HG03460 (cell line): Measurements from ENCODE around the gene ITPRIPL2.

Source experiments
- ATAC-seq: cut with Tn5 transposase; IDR thresholded peaks from one replicate; pipeline ENCODE4 v1.9.1; 2021; ENCODE audit not compliant: unreplicated experiment

The ITPRIPL2 gene

DNA sequence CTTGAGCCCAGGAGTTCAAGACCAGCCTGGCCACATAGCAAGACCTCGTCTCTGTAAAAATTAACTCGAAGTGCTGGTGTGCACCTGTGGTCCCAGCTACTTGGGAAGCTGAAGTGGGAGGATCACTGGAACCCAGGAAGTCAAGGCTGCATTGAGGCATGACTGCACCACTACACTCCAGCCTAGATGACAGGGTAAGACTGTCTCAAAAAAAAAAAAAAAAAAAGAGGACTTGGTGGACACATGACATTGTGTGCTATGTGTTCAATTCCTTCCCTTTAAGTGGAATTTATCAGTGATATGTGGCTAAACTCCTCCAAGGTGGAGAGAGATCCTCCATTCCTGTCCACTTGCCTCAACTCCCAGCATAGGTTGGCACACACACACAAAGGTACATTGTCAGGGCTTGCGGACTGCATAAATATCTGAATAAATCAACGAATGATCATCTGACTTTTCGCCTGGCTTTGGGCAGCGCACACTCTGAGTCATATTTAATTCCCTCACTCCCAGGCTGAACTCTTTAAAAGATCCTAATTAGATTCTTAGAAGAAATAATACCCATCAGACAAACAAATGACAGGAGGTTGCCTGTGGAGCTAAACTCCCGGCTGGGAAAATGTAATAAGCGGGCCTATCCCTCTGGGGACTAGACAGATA lies 29.3 kb downstream of the ITPRIPL2 start:
- no peak for ATAC-seq

DNA sequence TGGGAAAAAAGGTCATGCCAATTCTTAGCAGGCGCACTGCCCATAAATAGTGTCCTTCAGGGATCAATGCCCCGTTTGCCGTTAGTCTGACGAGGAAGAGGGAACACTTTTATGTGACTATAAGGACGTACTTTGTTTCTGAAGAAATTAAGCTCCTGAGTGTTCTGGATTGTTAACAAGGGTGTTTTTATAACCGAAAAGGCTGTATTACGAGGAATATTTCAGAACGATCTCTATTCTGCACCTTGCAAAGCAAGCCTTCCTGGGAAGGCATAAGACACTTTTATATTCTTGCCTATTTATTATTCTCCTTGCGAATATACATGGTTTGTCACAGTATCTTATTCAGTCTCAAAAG lies 29.8 kb downstream of the ITPRIPL2 start:
- ATAC-seq, result no peak

GRCh38 chr16:19145010-19145409 lies 31.2 kb downstream of the ITPRIPL2 start:
- ATAC-seq, result no peak

DNA sequence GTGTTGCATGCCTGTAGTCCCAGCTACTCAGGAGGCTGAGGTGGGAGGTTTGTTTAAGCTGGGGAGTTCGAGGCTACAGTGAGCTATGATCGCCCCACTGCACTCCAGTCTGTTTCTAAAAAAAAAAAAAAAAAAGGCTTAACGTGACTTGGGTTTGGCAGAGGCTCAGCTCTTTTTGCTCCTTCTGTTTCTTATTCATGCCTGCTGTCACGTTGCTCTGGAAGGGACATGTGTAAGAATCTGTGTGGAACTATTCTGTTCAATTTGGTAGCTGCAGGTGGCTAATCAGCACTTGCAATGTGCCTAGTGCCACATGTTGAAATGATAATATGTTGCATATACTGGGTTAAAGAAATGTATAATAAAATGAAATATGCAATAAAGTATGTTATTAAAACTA lies 33.4 kb downstream of the ITPRIPL2 start:
- no peak for ATAC-seq

- no peak for ATAC-seq
Observed at GRCh38 chr16:19147627-19148026, 33.9 kb downstream of the ITPRIPL2 start.

DNA sequence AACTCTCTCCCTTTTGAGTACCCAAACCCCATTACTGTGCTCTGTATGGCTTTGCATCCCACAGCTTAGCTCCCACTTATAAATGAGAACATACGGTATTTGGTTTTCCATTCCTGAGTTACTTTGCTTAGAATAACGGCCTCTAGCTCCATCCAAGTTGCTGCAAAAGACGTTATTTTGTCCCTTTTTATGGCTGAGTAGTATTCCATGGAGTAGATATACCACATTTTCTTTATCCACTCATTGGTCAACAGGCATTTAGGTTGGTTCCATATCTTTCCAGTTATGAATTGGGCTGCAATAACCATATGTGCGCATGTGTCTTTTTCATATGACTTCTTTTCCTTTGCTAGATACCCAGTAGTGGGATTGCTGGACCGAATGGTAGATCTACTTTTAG lies 34.4 kb downstream of the ITPRIPL2 start:
- no peak for ATAC-seq

GRCh38 chr16:19151310-19151709 lies 37.5 kb downstream of the ITPRIPL2 start:
- ATAC-seq, result no peak

DNA sequence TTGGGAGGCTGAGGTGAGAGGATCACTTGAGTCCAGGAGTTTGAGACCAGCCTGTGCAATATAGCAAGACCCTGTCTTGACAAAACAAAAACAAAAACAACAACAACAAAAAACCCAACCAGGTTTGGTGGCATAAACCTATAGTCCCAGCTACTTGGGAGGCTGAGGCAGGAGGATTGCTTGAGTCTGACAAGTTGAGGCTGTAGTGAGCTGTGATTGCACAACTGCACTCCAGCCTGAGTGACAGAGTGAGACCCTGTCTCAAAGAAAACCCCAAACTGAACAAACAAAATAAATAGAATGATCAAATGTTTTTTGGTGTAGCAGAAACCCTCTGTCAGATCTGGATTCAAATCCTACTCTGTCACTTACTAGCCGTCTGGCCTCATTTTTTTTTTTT lies 38.3 kb downstream of the ITPRIPL2 start:
- no peak for ATAC-seq

- no peak for ATAC-seq
Observed at GRCh38 chr16:19153876-19154275, 40.1 kb downstream of the ITPRIPL2 start.

DNA sequence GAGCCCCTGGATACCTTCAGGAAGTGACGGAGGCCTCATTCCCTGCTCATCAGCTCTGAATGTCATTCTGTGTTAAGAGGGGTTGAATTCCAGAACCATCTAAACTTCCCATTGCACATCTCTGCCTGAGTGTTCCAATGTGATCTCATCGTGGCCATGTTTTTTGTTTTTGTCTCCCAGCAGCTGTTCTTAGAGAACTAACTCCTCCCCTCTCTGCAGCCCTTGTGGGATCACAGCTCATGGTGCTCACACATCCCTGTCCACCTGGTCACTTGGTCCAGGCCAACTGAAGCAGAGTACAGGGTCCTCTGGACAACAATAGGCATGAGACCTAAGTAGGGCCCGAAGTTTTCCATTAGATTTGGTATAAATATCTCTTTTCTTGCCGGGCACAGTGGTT lies 48.3 kb downstream of the ITPRIPL2 start:
- ATAC-seq, result no peak

DNA sequence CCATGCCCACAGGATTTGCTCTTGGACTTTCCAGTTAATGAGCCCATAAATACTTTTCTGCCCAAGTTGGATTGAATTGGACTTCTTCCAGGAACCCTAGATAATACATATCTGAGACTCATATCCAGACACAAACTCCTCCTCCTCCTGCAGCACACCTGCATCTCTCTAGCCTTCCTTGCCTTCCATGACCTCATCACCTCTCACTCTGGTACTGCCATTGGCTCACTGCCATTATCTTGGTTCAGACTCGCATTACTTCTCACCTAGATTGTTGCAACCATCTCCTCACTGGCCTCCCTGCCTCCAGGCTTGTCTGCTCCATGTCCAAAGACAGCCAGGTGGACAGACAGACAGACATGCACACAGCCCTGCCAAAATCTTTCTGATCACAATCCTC lies 49.5 kb downstream of the ITPRIPL2 start:
- no peak for ATAC-seq

DNA sequence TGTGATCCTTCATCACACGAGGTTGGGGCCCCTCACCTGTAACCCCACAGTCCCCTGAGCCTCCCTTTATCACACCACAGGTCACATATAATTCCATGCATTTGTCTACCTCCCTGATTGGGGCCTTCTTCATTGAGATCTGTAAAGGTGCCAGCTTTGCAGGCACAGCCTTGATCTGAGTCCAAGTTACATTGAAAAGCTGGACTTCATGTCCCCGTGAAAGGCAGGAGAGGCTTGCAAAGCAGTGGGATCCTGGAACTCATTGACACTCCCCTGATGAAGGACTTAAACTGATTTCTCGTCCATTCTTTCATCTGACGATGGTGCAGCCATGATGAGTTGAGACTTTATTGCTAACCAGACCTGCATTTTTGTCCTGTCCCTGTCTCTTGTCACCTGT lies 50.5 kb downstream of the ITPRIPL2 start:
- ATAC-seq, result no peak

- no peak for ATAC-seq
Observed at GRCh38 chr16:19165101-19165500, 51.3 kb downstream of the ITPRIPL2 start.

DNA sequence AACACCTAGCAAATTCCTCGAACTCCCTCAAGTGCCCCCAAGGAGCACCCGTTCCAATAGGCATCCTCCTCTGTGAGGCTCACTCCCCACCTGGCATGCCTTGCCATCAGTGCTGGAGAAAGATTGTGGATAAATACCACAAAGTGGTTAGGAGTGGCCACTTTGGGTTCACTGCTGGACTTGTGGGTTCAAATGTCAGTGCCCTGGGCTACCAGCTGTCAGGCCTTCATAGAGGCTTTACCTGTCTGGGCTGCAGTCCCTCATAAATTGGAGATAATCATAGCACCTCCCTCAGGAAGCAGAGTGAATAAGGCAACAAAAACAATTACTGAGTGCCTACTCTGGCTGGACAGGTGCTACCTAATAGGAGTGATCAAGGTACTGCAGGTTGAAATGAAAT lies 52.7 kb downstream of the ITPRIPL2 start:
- ATAC-seq, result no peak

- no peak for ATAC-seq
Observed at GRCh38 chr16:19167710-19168370, 54.1 kb downstream of the ITPRIPL2 start, which contains the start of gene SYT17. Gene SYT17, plus strand, starts transcription at chr16:19168240. Its CDS starts 407 bp downstream, at chr16:19168647.

GRCh38 chr16:19168371-19169081 lies 54.8 kb downstream of the ITPRIPL2 start:
- no peak for ATAC-seq

DNA sequence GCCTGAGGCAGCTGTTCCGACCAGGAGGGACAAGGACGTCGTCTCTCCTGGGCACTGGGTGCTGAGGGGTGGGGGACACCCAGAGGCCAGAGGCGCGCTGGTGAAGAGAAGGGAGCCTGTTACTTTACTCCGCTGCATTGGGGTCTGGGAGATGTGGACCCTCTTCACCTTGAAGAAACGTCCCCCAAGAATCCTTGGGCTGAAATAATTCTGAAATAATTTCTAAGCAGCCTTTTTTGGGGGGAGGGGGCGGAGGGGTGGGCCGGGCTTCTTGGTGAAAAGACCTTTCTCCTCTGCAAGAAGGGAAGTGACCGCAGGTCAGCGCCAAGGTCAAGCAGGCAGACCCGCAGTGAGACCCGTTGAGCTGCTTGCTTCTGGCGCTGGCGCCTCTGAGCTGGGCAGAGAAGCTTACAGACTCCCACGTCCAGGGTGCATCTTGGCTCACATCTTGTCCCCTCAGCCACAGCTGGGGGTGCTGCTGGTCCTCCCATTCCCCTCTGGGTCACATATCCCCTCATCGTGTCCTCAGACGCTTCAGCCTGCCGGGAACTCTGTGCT lies 55.4 kb downstream of the ITPRIPL2 start:
- no peak for ATAC-seq

DNA sequence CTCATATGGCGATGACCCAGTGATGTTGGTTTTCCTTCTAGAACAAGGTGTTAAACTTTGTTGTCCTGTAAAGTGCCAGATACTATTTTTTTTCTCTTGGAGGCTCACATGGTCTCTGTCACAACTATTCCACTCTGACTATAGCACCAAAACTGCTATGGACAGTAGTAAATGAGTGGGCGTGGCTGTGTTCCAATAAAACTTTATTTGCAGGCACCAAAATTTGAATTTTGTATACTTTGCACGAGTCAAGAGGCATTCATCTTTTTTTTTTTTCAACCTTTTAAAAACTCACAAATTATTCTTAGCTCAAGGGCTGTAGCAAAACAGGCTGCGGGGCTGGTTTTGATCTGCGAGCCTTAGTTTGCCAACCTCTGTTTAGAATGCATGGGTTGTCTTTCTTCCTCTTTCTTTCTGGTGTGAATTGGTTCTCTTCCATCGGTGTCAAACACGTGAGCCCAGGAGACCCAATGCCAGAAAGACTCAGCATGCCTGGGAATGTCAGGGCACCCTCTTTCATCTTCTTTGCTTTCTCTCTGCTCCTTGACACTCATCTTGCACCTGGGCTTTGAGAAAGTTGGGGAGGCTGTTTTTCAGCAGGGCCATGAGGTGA lies 56.4 kb downstream of the ITPRIPL2 start:
- ATAC-seq, result no peak
